Breast epithelium (tissue), 4 donors: ENCODE measurements around the gene PLTP. TPM values are rescaled to one million over a fixed set of nuclear protein-coding genes. Genes with fewer than 3 reads are reported as not detected.

ENCODE experiments used
- DNase-seq, 2 donors: peaks; one replicate each; pipeline ENCODE4 v3.0.0-alpha.2; 2019; ENCODE audit warnings: low spot score in 2 of 2
- H3K27ac ChIP-seq, 2 donors: fragments of 200-600 bp; sonication (generic) in 1 of 2; one replicate each; pipeline ENCODE4 v1.5.1; 2016 to 2019; ENCODE audit warnings: mild to moderate bottlenecking in 1 of 2
- H3K27me3 ChIP-seq, 2 donors: fragments of 200-600 bp; sonication (generic) in 1 of 2; one replicate each; pipeline versions ENCODE4 v1.5.1 to v1.6.0; 2017 to 2019; ENCODE audit warnings: control low read depth in 1 of 2, mild to moderate bottlenecking in 1 of 2
- H3K36me3 ChIP-seq: fragments of 200-600 bp; one replicate; pipeline ENCODE4 v1.5.1; 2019
- H3K4me1 ChIP-seq, 2 donors: fragments of 200-600 bp; sonication (generic); one replicate each; pipeline ENCODE4 v1.5.1; 2016 to 2019; ENCODE audit warnings: control low read depth in 1 of 2
- H3K4me3 ChIP-seq, 3 donors: fragments of 200-600 bp; sonication (generic); 1 replicate in 2 of 3; 2 replicates in 1 of 3; pipeline ENCODE4 v1.5.1; 2016 to 2019; ENCODE audit warnings: mild to moderate bottlenecking in 3 of 3, moderate library complexity in 2 of 3
- H3K9me3 ChIP-seq, 2 donors: fragments of 200-600 bp; sonication (generic) in 1 of 2; one replicate each; pipeline ENCODE4 v1.5.1; 2016 to 2019; ENCODE audit warnings: control low read depth in 1 of 2
- POLR2A ChIP-seq: fragments of 450-650 bp; IDR thresholded peaks from one replicate; pipeline ENCODE4 v1.6.1; 2016; ENCODE audit warnings: antibody characterized with exemption, mild to moderate bottlenecking, moderate library complexity
- POLR2AphosphoS5 ChIP-seq, 3 donors: sonication (generic); formaldehyde crosslinking; IDR thresholded peaks; one replicate each; pipeline ENCODE4 v1.6.1; 2017; ENCODE audit warnings: antibody characterized with exemption in 3 of 3
- intact Hi-C: fragments of 100-400 bp; cut with DNase I; formaldehyde crosslinking; loops from one replicate; pipeline ENCODE4 v1.15.1; 2023; ENCODE audit warnings: low total_unique reads
- total RNA-seq, 3 donors: library from RNA; depleted of rRNA; stranded (reverse); fragments of >200 nt; gene quantifications; one replicate each; pipeline ENCODE4 v1.1.0, GENCODE V29; 2016
- TF ChIP-seq, protein P1 (sequence below), 3 donors: fragments of 450-650 bp; IDR thresholded peaks; one replicate each; pipeline ENCODE4 v1.5.1; 2016 to 2017; ENCODE audit warnings: antibody characterized with exemption in 3 of 3, mild to moderate bottlenecking in 3 of 3, moderate library complexity in 3 of 3

Gene PLTP
- total RNA-seq, 3 donors from 2014 or later = 78.3 to 405 (median 100.0) TPM

GRCh38 chr20:45872626-45873025 lies 39.3 kb downstream of the PLTP start:
- Histone ChIP-seq H3K4me3 (no peak overlapping the region), H3K27me3 (no peaks in the 10 kb centered on the region), H3K27ac (peak overlapping the region in 1 of 2 donors; percentile 52), H3K36me3 (no peaks in the 10 kb centered on the region), H3K9me3 (no peaks in the 10 kb centered on the region), H3K4me1 (no peaks in the 10 kb centered on the region)
- intact Hi-C loops = no loop called here
- TF ChIP-seq POLR2A (no peak), POLR2AphosphoS5 (IDR thresholded peaks at IDR 0.05) (no peak)
- TF ChIP-seq, protein P1, sequence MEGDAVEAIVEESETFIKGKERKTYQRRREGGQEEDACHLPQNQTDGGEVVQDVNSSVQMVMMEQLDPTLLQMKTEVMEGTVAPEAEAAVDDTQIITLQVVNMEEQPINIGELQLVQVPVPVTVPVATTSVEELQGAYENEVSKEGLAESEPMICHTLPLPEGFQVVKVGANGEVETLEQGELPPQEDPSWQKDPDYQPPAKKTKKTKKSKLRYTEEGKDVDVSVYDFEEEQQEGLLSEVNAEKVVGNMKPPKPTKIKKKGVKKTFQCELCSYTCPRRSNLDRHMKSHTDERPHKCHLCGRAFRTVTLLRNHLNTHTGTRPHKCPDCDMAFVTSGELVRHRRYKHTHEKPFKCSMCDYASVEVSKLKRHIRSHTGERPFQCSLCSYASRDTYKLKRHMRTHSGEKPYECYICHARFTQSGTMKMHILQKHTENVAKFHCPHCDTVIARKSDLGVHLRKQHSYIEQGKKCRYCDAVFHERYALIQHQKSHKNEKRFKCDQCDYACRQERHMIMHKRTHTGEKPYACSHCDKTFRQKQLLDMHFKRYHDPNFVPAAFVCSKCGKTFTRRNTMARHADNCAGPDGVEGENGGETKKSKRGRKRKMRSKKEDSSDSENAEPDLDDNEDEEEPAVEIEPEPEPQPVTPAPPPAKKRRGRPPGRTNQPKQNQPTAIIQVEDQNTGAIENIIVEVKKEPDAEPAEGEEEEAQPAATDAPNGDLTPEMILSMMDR (IDR thresholded peaks at IDR 0.05) = no peak
- DNase-seq = peak in 1 of 2 donors; percentile 46

DNA sequence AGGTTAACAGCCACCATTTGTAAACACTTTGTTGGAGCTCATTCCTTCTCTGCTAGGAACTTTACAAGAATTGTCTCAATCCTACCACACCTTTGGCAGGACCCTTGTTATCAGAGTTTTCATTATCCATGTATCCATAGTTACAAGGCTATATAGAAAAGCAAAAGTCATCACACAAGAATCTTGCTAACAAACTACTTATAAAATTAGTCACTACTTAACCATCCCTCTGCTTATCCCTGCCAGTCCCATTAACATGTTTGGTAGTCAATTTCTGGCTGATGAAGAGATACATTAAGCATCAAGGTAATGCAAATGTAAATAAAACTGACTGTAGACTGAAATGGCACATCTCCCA lies 44.2 kb downstream of the PLTP start:
- Histone ChIP-seq H3K36me3 (no peaks in the 10 kb centered on the region), H3K4me3 (no peak overlapping the region), H3K27me3 (no peaks in the 10 kb centered on the region), H3K9me3 (no peaks in the 10 kb centered on the region), H3K27ac (no peak overlapping the region), H3K4me1 (no peaks in the 10 kb centered on the region)
- TF ChIP-seq POLR2AphosphoS5 (IDR thresholded peaks at IDR 0.05) = no peak
- TF ChIP-seq, protein P1 (IDR thresholded peaks at IDR 0.05) = no peak
- no peak for TF ChIP-seq POLR2A
- no peak for DNase-seq
- intact Hi-C loops = no loop called here

GRCh38 chr20:45867136-45867818 lies 44.7 kb downstream of the PLTP start:
- Histone ChIP-seq H3K27ac (no peak overlapping the region), H3K4me3 (no peak overlapping the region)
- intact Hi-C loops = no loop called here

DNA sequence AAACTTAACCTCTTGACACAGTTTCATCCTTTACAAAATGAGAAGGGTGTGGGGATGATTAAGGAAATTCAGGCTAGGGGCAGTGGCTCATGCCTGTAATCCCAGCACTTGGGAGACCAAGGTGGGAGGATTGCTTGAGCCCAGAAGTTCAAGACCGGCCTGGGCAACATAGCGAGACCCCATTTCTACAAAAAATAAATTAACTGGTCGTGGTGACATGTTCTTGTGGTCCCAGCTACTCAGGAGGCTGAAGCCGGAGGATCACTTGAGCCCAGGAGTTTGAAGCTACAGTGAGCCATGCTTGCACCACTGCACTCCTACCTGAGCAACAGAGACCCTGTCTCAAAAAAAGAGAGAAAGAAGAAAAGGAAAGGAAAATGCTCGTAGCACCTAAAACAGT lies 45.5 kb downstream of the PLTP start:
- DNase-seq = no peak
- Histone ChIP-seq H3K36me3 (no peaks in the 10 kb centered on the region), H3K27ac (no peak overlapping the region), H3K9me3 (no peaks in the 10 kb centered on the region), H3K27me3 (no peaks in the 10 kb centered on the region), H3K4me1 (no peaks in the 10 kb centered on the region), H3K4me3 (no peak overlapping the region)
- TF ChIP-seq POLR2A (no peak), POLR2AphosphoS5 (IDR thresholded peaks at IDR 0.05) (no peak)
- TF ChIP-seq, protein P1 (IDR thresholded peaks at IDR 0.05) = no peak
- intact Hi-C loops = no loop called here

More at GRCh38 chr20:45867136-45867818, 44.7 kb downstream of the PLTP start:
- H3K9me3 ChIP-seq = no peaks in the 10 kb centered on the region
- no peak for DNase-seq
- H3K4me1 ChIP-seq = no peaks in the 10 kb centered on the region
- TF ChIP-seq, protein P1 (IDR thresholded peaks at IDR 0.05) = no peak
- TF ChIP-seq POLR2AphosphoS5 (IDR thresholded peaks at IDR 0.05) (no peak), POLR2A (no peak)
- H3K27me3 ChIP-seq = no peaks in the 10 kb centered on the region
- no peaks in the 10 kb centered on the region for H3K36me3 ChIP-seq

GRCh38 chr20:45863543-45864470 lies 48.1 kb downstream of the PLTP start:
- DNase-seq = no peak
- Histone ChIP-seq H3K4me1 (no peaks in the 10 kb centered on the region), H3K27me3 (no peaks in the 10 kb centered on the region), H3K4me3 (no peak overlapping the region), H3K36me3 (no peaks in the 10 kb centered on the region), H3K27ac (no peak overlapping the region), H3K9me3 (no peaks in the 10 kb centered on the region)
- TF ChIP-seq, protein P1 (IDR thresholded peaks at IDR 0.05) = no peak
- TF ChIP-seq POLR2A (no peak), POLR2AphosphoS5 (IDR thresholded peaks at IDR 0.05) (no peak)
- intact Hi-C loops = no loop called here
